Measurements from ENCODE around the gene STARD3. TPM values are rescaled to one million over a fixed set of nuclear protein-coding genes. Genes with fewer than 3 reads are reported as not detected.

Gene STARD3
- total and polyA plus RNA-seq, 2 of the 13 experiments (the other 11 are each of a cell fraction or from before 2014, with no cell fraction given) = 34.6 to 100 TPM

- TF ChIP-seq REST (IDR thresholded peaks at IDR 0.05; ENCODE audit: borderline replicate concordance in 1 of 2, low read depth in 1 of 2, low read length in 2 of 2) (no peak), FOXK2 (IDR thresholded peaks at IDR 0.05) (no peak), NCOR1 (IDR thresholded peaks at IDR 0.05; ENCODE audit: borderline replicate concordance, low read length) (no peak), LBX2 (CRISPR knock-in tag; IDR thresholded peaks at IDR 0.05; ENCODE audit: borderline replicate concordance) (no peak), ZNF747 (CRISPR knock-in tag; IDR thresholded peaks at IDR 0.05; ENCODE audit: borderline replicate concordance) (peak; percentile 66; the same call in 1 of the 2 replicates), ARID5B (CRISPR knock-in tag; IDR thresholded peaks at IDR 0.05) (peak; percentile 55; the same call in 1 of the 2 replicates), GABPA (IDR thresholded peaks at IDR 0.05; ENCODE audit: low read depth, low read length) (peak; percentile 63), GABPA (CRISPR knock-in tag; IDR thresholded peaks at IDR 0.05; ENCODE audit: low read depth) (peak; percentile 92), TRIM22 (IDR thresholded peaks at IDR 0.05) (no peak), ZNF879 (CRISPR knock-in tag; IDR thresholded peaks at IDR 0.05) (no peak), MAZ (IDR thresholded peaks at IDR 0.05; ENCODE audit: borderline replicate concordance, low read depth, low read length) (peak; percentile 57; the same call in 1 of the 2 replicates), MAZ (CRISPR knock-in tag; IDR thresholded peaks at IDR 0.05; ENCODE audit: low read depth) (peak; percentile 35; the same call in 1 of the 2 replicates), BCL6 (CRISPR knock-in tag; IDR thresholded peaks at IDR 0.05) (0 out of 2 replicates have a peak, but pooled peaks have one; percentile 4), IKZF5 (CRISPR knock-in tag; IDR thresholded peaks at IDR 0.05) (peak; percentile 86), MLXIP (CRISPR knock-in tag; IDR thresholded peaks at IDR 0.05; ENCODE audit: borderline replicate concordance) (no peak)
These were observed 37.9 kb downstream of the STARD3 start (continued) for GRCh38 chr17:39674702-39675389.

All from HepG2 (cell line).